Measurements from ENCODE around the gene OPCML.

Gene OPCML

GRCh38 chr11:133506023-133506422 lies 26.3 kb downstream of the OPCML start:
- H3K9me3 ChIP-seq (ENCODE audit: control insufficient read depth in 1 of 2, low read length in 2 of 2) = no peaks in the 10 kb centered on the region
- H3K9ac ChIP-seq (ENCODE audit: low read depth in 1 of 2, low read length in 2 of 2) = no peak overlapping the region
- no peaks in the 10 kb centered on the region for H3K27me3 ChIP-seq (ENCODE audit: control insufficient read depth in 1 of 2, insufficient read depth in 2 of 2, low read length in 2 of 2)
- H3K27ac ChIP-seq (ENCODE audit: low read depth, low read length) = no peak overlapping the region
- H3K4me1 ChIP-seq (ENCODE audit: control insufficient read depth in 1 of 2, insufficient read depth in 2 of 2, low read length in 2 of 2) = no peaks in the 10 kb centered on the region
- no peaks in the 10 kb centered on the region for H3K36me3 ChIP-seq (ENCODE audit: control insufficient read depth in 1 of 2, insufficient read depth in 2 of 2, low read length in 2 of 2)
- H3K4me3 ChIP-seq (ENCODE audit: low read depth in 1 of 2, low read length in 2 of 2) = no peak overlapping the region

GRCh38 chr11:133504906-133505305 lies 27.4 kb downstream of the OPCML start:
- H3K27ac ChIP-seq (ENCODE audit: low read depth, low read length) = no peak overlapping the region
- H3K27me3 ChIP-seq (ENCODE audit: control insufficient read depth in 1 of 2, insufficient read depth in 2 of 2, low read length in 2 of 2) = no peaks in the 10 kb centered on the region
- no peaks in the 10 kb centered on the region for H3K36me3 ChIP-seq (ENCODE audit: control insufficient read depth in 1 of 2, insufficient read depth in 2 of 2, low read length in 2 of 2)
- H3K4me3 ChIP-seq (ENCODE audit: low read depth in 1 of 2, low read length in 2 of 2) = no peak overlapping the region
- H3K9me3 ChIP-seq (ENCODE audit: control insufficient read depth in 1 of 2, low read length in 2 of 2) = no peaks in the 10 kb centered on the region
- no peaks in the 10 kb centered on the region for H3K4me1 ChIP-seq (ENCODE audit: control insufficient read depth in 1 of 2, insufficient read depth in 2 of 2, low read length in 2 of 2)
- H3K9ac ChIP-seq (ENCODE audit: low read depth in 1 of 2, low read length in 2 of 2) = no peak overlapping the region

- no peaks in the 10 kb centered on the region for H3K36me3 ChIP-seq (ENCODE audit: control insufficient read depth in 1 of 2, insufficient read depth in 2 of 2, low read length in 2 of 2)
- H3K4me3 ChIP-seq (ENCODE audit: low read depth in 1 of 2, low read length in 2 of 2) = no peak overlapping the region
- no peak overlapping the region for H3K27ac ChIP-seq (ENCODE audit: low read depth, low read length)
- no peaks in the 10 kb centered on the region for H3K4me1 ChIP-seq (ENCODE audit: control insufficient read depth in 1 of 2, insufficient read depth in 2 of 2, low read length in 2 of 2)
- H3K9me3 ChIP-seq (ENCODE audit: control insufficient read depth in 1 of 2, low read length in 2 of 2) = no peaks in the 10 kb centered on the region
- no peaks in the 10 kb centered on the region for H3K27me3 ChIP-seq (ENCODE audit: control insufficient read depth in 1 of 2, insufficient read depth in 2 of 2, low read length in 2 of 2)
- H3K9ac ChIP-seq (ENCODE audit: low read depth in 1 of 2, low read length in 2 of 2) = no peak overlapping the region
Observed at GRCh38 chr11:133503776-133504175, 28.5 kb downstream of the OPCML start.

- no peaks in the 10 kb centered on the region for H3K36me3 ChIP-seq (ENCODE audit: control insufficient read depth in 1 of 2, insufficient read depth in 2 of 2, low read length in 2 of 2)
- no peaks in the 10 kb centered on the region for H3K4me1 ChIP-seq (ENCODE audit: control insufficient read depth in 1 of 2, insufficient read depth in 2 of 2, low read length in 2 of 2)
- no peaks in the 10 kb centered on the region for H3K9me3 ChIP-seq (ENCODE audit: control insufficient read depth in 1 of 2, low read length in 2 of 2)
- H3K27ac ChIP-seq (ENCODE audit: low read depth, low read length) = no peak overlapping the region
- H3K9ac ChIP-seq (ENCODE audit: low read depth in 1 of 2, low read length in 2 of 2) = no peak overlapping the region
- no peak overlapping the region for H3K4me3 ChIP-seq (ENCODE audit: low read depth in 1 of 2, low read length in 2 of 2)
- H3K27me3 ChIP-seq (ENCODE audit: control insufficient read depth in 1 of 2, insufficient read depth in 2 of 2, low read length in 2 of 2) = no peaks in the 10 kb centered on the region
Observed at GRCh38 chr11:133503236-133503635, 29.1 kb downstream of the OPCML start.

GRCh38 chr11:133501643-133502539 lies 30.4 kb downstream of the OPCML start:
- no peaks in the 10 kb centered on the region for H3K9me3 ChIP-seq (ENCODE audit: control insufficient read depth in 1 of 2, low read length in 2 of 2)
- no peaks in the 10 kb centered on the region for H3K36me3 ChIP-seq (ENCODE audit: control insufficient read depth in 1 of 2, insufficient read depth in 2 of 2, low read length in 2 of 2)
- no peak overlapping the region for H3K4me3 ChIP-seq (ENCODE audit: low read depth in 1 of 2, low read length in 2 of 2)
- no peaks in the 10 kb centered on the region for H3K4me1 ChIP-seq (ENCODE audit: control insufficient read depth in 1 of 2, insufficient read depth in 2 of 2, low read length in 2 of 2)
- no peaks in the 10 kb centered on the region for H3K27me3 ChIP-seq (ENCODE audit: control insufficient read depth in 1 of 2, insufficient read depth in 2 of 2, low read length in 2 of 2)
- no peak overlapping the region for H3K9ac ChIP-seq (ENCODE audit: low read depth in 1 of 2, low read length in 2 of 2)
- no peak overlapping the region for H3K27ac ChIP-seq (ENCODE audit: low read depth, low read length)

- no peaks in the 10 kb centered on the region for H3K27me3 ChIP-seq (ENCODE audit: control insufficient read depth in 1 of 2, insufficient read depth in 2 of 2, low read length in 2 of 2)
Observed at GRCh38 chr11:133500936-133501335, 31.4 kb downstream of the OPCML start.

GRCh38 chr11:133500435-133500834 lies 31.9 kb downstream of the OPCML start:
- Histone ChIP-seq H3K4me1 (ENCODE audit: control insufficient read depth in 1 of 2, insufficient read depth in 2 of 2, low read length in 2 of 2) (no peaks in the 10 kb centered on the region), H3K36me3 (ENCODE audit: control insufficient read depth in 1 of 2, insufficient read depth in 2 of 2, low read length in 2 of 2) (no peaks in the 10 kb centered on the region), H3K9ac (ENCODE audit: low read depth in 1 of 2, low read length in 2 of 2) (no peak overlapping the region), H3K27ac (ENCODE audit: low read depth, low read length) (no peak overlapping the region), H3K4me3 (ENCODE audit: low read depth in 1 of 2, low read length in 2 of 2) (no peak overlapping the region), H3K27me3 (ENCODE audit: control insufficient read depth in 1 of 2, insufficient read depth in 2 of 2, low read length in 2 of 2) (no peaks in the 10 kb centered on the region), H3K9me3 (ENCODE audit: control insufficient read depth in 1 of 2, low read length in 2 of 2) (no peaks in the 10 kb centered on the region)

More at GRCh38 chr11:133500936-133501335, 31.4 kb downstream of the OPCML start:
- H3K4me1 ChIP-seq (ENCODE audit: control insufficient read depth in 1 of 2, insufficient read depth in 2 of 2, low read length in 2 of 2) = no peaks in the 10 kb centered on the region
- H3K36me3 ChIP-seq (ENCODE audit: control insufficient read depth in 1 of 2, insufficient read depth in 2 of 2, low read length in 2 of 2) = no peaks in the 10 kb centered on the region
- H3K27ac ChIP-seq (ENCODE audit: low read depth, low read length) = no peak overlapping the region
- no peak overlapping the region for H3K9ac ChIP-seq (ENCODE audit: low read depth in 1 of 2, low read length in 2 of 2)
- H3K9me3 ChIP-seq (ENCODE audit: control insufficient read depth in 1 of 2, low read length in 2 of 2) = no peaks in the 10 kb centered on the region
- H3K4me3 ChIP-seq (ENCODE audit: low read depth in 1 of 2, low read length in 2 of 2) = no peak overlapping the region

GRCh38 chr11:133498969-133499368 lies 33.3 kb downstream of the OPCML start:
- Histone ChIP-seq H3K27me3 (ENCODE audit: control insufficient read depth in 1 of 2, insufficient read depth in 2 of 2, low read length in 2 of 2) (no peaks in the 10 kb centered on the region), H3K27ac (ENCODE audit: low read depth, low read length) (no peak overlapping the region), H3K36me3 (ENCODE audit: control insufficient read depth in 1 of 2, insufficient read depth in 2 of 2, low read length in 2 of 2) (no peaks in the 10 kb centered on the region), H3K9me3 (ENCODE audit: control insufficient read depth in 1 of 2, low read length in 2 of 2) (no peaks in the 10 kb centered on the region), H3K4me3 (ENCODE audit: low read depth in 1 of 2, low read length in 2 of 2) (no peak overlapping the region), H3K9ac (ENCODE audit: low read depth in 1 of 2, low read length in 2 of 2) (no peak overlapping the region), H3K4me1 (ENCODE audit: control insufficient read depth in 1 of 2, insufficient read depth in 2 of 2, low read length in 2 of 2) (no peaks in the 10 kb centered on the region)

- no peak overlapping the region for H3K9ac ChIP-seq (ENCODE audit: low read depth in 1 of 2, low read length in 2 of 2)
- no peaks in the 10 kb centered on the region for H3K4me1 ChIP-seq (ENCODE audit: control insufficient read depth in 1 of 2, insufficient read depth in 2 of 2, low read length in 2 of 2)
- no peaks in the 10 kb centered on the region for H3K36me3 ChIP-seq (ENCODE audit: control insufficient read depth in 1 of 2, insufficient read depth in 2 of 2, low read length in 2 of 2)
- H3K4me3 ChIP-seq (ENCODE audit: low read depth in 1 of 2, low read length in 2 of 2) = no peak overlapping the region
- H3K9me3 ChIP-seq (ENCODE audit: control insufficient read depth in 1 of 2, low read length in 2 of 2) = no peaks in the 10 kb centered on the region
- H3K27me3 ChIP-seq (ENCODE audit: control insufficient read depth in 1 of 2, insufficient read depth in 2 of 2, low read length in 2 of 2) = no peaks in the 10 kb centered on the region
- H3K27ac ChIP-seq (ENCODE audit: low read depth, low read length) = no peak overlapping the region
Observed at GRCh38 chr11:133497477-133498140, 34.7 kb downstream of the OPCML start.

GRCh38 chr11:133492895-133493294 lies 39.4 kb downstream of the OPCML start:
- H3K9me3 ChIP-seq (ENCODE audit: control insufficient read depth in 1 of 2, low read length in 2 of 2) = no peaks in the 10 kb centered on the region
- H3K27me3 ChIP-seq (ENCODE audit: control insufficient read depth in 1 of 2, insufficient read depth in 2 of 2, low read length in 2 of 2) = no peaks in the 10 kb centered on the region
- no peaks in the 10 kb centered on the region for H3K36me3 ChIP-seq (ENCODE audit: control insufficient read depth in 1 of 2, insufficient read depth in 2 of 2, low read length in 2 of 2)
- no peak overlapping the region for H3K4me3 ChIP-seq (ENCODE audit: low read depth in 1 of 2, low read length in 2 of 2)
- no peak overlapping the region for H3K9ac ChIP-seq (ENCODE audit: low read depth in 1 of 2, low read length in 2 of 2)
- H3K4me1 ChIP-seq (ENCODE audit: control insufficient read depth in 1 of 2, insufficient read depth in 2 of 2, low read length in 2 of 2) = no peaks in the 10 kb centered on the region
- no peak overlapping the region for H3K27ac ChIP-seq (ENCODE audit: low read depth, low read length)
